Natural killer cell (primary cell): ENCODE results near the gene SPTSSB. TPM values are rescaled to one million over a fixed set of nuclear protein-coding genes. Genes with fewer than 3 reads are reported as not detected.

Experiments
- ATAC-seq, 3 donors: fragments of 150-1000 bp in 2 of 3; fragments of 200-7000 bp in 1 of 3; cut with Tn5 transposase; 1 replicate in 1 of 3; 2 replicates in 2 of 3; pipeline ENCODE4 v1.10.0; 2021; ENCODE audit warnings: mild to moderate bottlenecking in 2 of 3, moderate library complexity in 2 of 3
- DNase-seq, 2 donors: peaks; one replicate each; pipeline versions ENCODE4 v3.0.0 to v3.0.0-alpha.2; 2013 to 2021; ENCODE audit warnings: mixed read lengths in 1 of 2
- H3K27ac ChIP-seq: one replicate; pipeline ENCODE4 v1.5.1; 2013; ENCODE audit warnings: mild to moderate bottlenecking, low read length
- H3K27me3 ChIP-seq: one replicate; pipeline ENCODE4 v1.6.1; 2013; ENCODE audit warnings: low read length; ENCODE audit not compliant: control insufficient read depth, insufficient read depth
- H3K36me3 ChIP-seq: one replicate; pipeline ENCODE4 v1.6.1; 2013; ENCODE audit warnings: low read length; ENCODE audit not compliant: control insufficient read depth, insufficient read depth
- H3K4me1 ChIP-seq: one replicate; pipeline ENCODE4 v1.6.1; 2013; ENCODE audit warnings: low read length; ENCODE audit not compliant: control insufficient read depth, insufficient read depth
- H3K4me3 ChIP-seq: one replicate; pipeline ENCODE4 v1.5.1; 2013; ENCODE audit warnings: low read length
- H3K9me3 ChIP-seq: one replicate; pipeline ENCODE4 v1.6.1; 2013; ENCODE audit warnings: low read length; ENCODE audit not compliant: control insufficient read depth, insufficient read depth
- H3K27ac Mint-ChIP-seq, 2 donors: one replicate each; pipeline ENCODE4 v1.8.0; 2022; ENCODE audit warnings: mild to moderate bottlenecking in 2 of 2, mixed read lengths in 2 of 2, moderate library complexity in 1 of 2
- H3K27me3 Mint-ChIP-seq, 2 donors: one replicate each; pipeline ENCODE4 v1.8.0; 2022; ENCODE audit warnings: low read depth in 2 of 2, mixed read lengths in 2 of 2
- H3K36me3 Mint-ChIP-seq: one replicate; pipeline ENCODE4 v1.8.0; 2022; ENCODE audit warnings: mixed read lengths
- H3K4me1 Mint-ChIP-seq, 2 donors: one replicate each; pipeline ENCODE4 v1.8.0; 2022; ENCODE audit warnings: mixed read lengths in 2 of 2
- H3K4me3 Mint-ChIP-seq: one replicate; pipeline ENCODE4 v1.8.0; 2022; ENCODE audit warnings: mild to moderate bottlenecking, moderate library complexity, mixed read lengths
- H3K9me3 Mint-ChIP-seq, 2 donors: one replicate each; pipeline ENCODE4 v1.8.0; 2022; ENCODE audit warnings: mixed read lengths in 2 of 2
- CTCF ChIP-seq: fragments of 200-600 bp; IDR thresholded peaks from one replicate; pipeline ENCODE4 v1.8.0; 2022; ENCODE audit warnings: antibody characterized with exemption
- WGBS: methylation state at CpG from one replicate; pipeline ENCODE4 v1.1.7; 2013; ENCODE audit warnings: missing lambda C conversion rate; ENCODE audit not compliant: insufficient coverage; 5-methylcytosine and 5-hydroxymethylcytosine counted together
- intact Hi-C: fragments of 100-400 bp; cut with micrococcal nuclease; formaldehyde crosslinking; loops from one replicate; pipeline ENCODE4 v1.14.2; 2022
- total RNA-seq, 4 donors: library from RNA; stranded (reverse); fragments of 120-200 nt in 1 of 4; gene quantifications; one replicate each; pipeline versions ENCODE4 v1.2.3 to v1.2.4, GENCODE V29; 2013 to 2022

Gene SPTSSB
- total RNA-seq, 3 donors from 2014 or later (not counting 1 experiment from before 2014, with no cell fraction given), result 7.3 to 14.1 (median 11.1) TPM

DNA sequence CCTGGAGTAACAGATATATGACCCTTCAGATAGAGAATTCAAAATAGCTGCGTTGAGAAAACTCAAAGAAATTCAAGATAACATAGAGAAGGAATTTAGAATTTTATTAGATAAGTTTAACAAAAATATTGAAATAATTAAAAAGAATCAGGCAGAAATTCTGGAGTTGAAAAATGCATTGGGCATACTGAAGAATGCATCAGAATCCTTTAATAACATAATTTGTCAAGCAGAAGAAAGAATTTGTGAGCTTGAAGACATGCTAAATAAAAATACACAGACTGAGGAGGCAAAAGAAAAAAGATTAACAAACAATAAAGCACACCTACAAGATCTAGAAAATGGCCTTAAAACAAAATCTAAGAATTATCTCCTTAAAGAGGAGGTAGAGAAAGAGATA is 50.5 kb downstream of the SPTSSB start:
- no peak overlapping the region for H3K4me3 Mint-ChIP-seq
- H3K27me3 Mint-ChIP-seq, result peaks cover 52 to 84% of the 10 kb centered on the region in 2 donors

GRCh38 chr3:161319867-161320266 is 51.5 kb downstream of the SPTSSB start:
- Mint-ChIP-seq H3K4me1 (peaks cover 10 to 21% of the 10 kb centered on the region in 2 donors), H3K4me3 (no peak overlapping the region), H3K27me3 (peaks cover 57 to 82% of the 10 kb centered on the region in 2 donors), H3K36me3 (peaks cover 26% of the 10 kb centered on the region), H3K9me3 (peaks cover 2 to 5% of the 10 kb centered on the region in 2 donors), H3K27ac (no peak overlapping the region)
- ATAC-seq (no peak), DNase-seq (no peak)
- Histone ChIP-seq H3K27me3 (peaks cover 4% of the 10 kb centered on the region), H3K36me3 (no peaks in the 10 kb centered on the region), H3K4me3 (no peak overlapping the region), H3K27ac (no peak overlapping the region), H3K4me1 (peaks cover 23% of the 10 kb centered on the region), H3K9me3 (peaks cover 5% of the 10 kb centered on the region)
- no peak for TF ChIP-seq CTCF
- 94% methylated on average over 3 of the region's 3 CpGs for whole genome bisulfite sequencing
- intact Hi-C loops, result no loop called here

More for the DNA sequence above, 50.5 kb downstream of the SPTSSB start:
- Histone ChIP-seq H3K9me3 (peaks cover 5% of the 10 kb centered on the region), H3K36me3 (no peaks in the 10 kb centered on the region), H3K4me3 (no peak overlapping the region), H3K27ac (no peak overlapping the region), H3K27me3 (peaks cover 4% of the 10 kb centered on the region), H3K4me1 (peaks cover 22% of the 10 kb centered on the region)
- Mint-ChIP-seq H3K36me3 (peaks cover 26% of the 10 kb centered on the region), H3K9me3 (peaks cover 2 to 5% of the 10 kb centered on the region in 2 donors), H3K4me1 (peaks cover 10 to 13% of the 10 kb centered on the region in 2 donors), H3K27ac (no peak overlapping the region)
- TF ChIP-seq CTCF, result no peak
- DNase-seq (no peak), ATAC-seq (no peak)
- intact Hi-C loops, result no loop called here
- WGBS, result no CpG with 5 or more reads among the region's 1 CpG

- ATAC-seq (no peak), DNase-seq (no peak)
- no peak overlapping the region for H3K4me3 ChIP-seq
- H3K4me3 Mint-ChIP-seq, result no peak overlapping the region
- WGBS, result no CpG with 5 or more reads among the region's 2 CpGs
- H3K36me3 ChIP-seq, result no peaks in the 10 kb centered on the region
- TF ChIP-seq CTCF, result no peak
- H3K27ac Mint-ChIP-seq, result no peak overlapping the region
- peaks cover 6% of the 10 kb centered on the region for H3K27me3 ChIP-seq
- peaks cover 5% of the 10 kb centered on the region for H3K9me3 ChIP-seq
- H3K36me3 Mint-ChIP-seq, result peaks cover 26% of the 10 kb centered on the region
- intact Hi-C loops, result no loop called here
- H3K9me3 Mint-ChIP-seq, result peaks cover 2 to 5% of the 10 kb centered on the region in 2 donors
- peaks cover 28 to 32% of the 10 kb centered on the region in 2 donors for H3K4me1 Mint-ChIP-seq
- peaks cover 59 to 62% of the 10 kb centered on the region in 2 donors for H3K27me3 Mint-ChIP-seq
- H3K27ac ChIP-seq, result no peak overlapping the region
- H3K4me1 ChIP-seq, result peaks cover 46% of the 10 kb centered on the region
Measured at GRCh38 chr3:161317077-161317476, 54.2 kb downstream of the SPTSSB start.
